K562 (cell line): ENCODE data around the gene CRAMP1. TPM values are rescaled to one million over a fixed set of nuclear protein-coding genes. Genes with fewer than 3 reads are reported as not detected.
A peak's percentile ranks its signal among the peaks of the same experiment; 100 is the strongest.

Source experiments
- ATAC-seq: fragments of 200-7000 bp; cut with Tn5 transposase; 3 replicates; pipeline ENCODE4 v1.9.1; 2020; ENCODE audit warnings: moderate library complexity
- BruUV-seq: library from RNA; stranded (reverse); fragments of 400-500 nt; replicated peaks from 2 replicates; lab custom pipeline; 2021; lab: Mats Ljungman, UMichigan
- CTCF ChIA-PET: fragments of 300-600 bp; formaldehyde crosslinking; extraction: SDS; loops from one replicate; lab custom pipeline; 2021; ENCODE audit warnings: low intra/inter-chr PET ratio; lab: Yijun Ruan, JAX
- POLR2A ChIA-PET: fragments of 300-600, 350-650 bp; sonication (Branson Sonifier 250); formaldehyde crosslinking; extraction: SDS; loops from one replicate; lab custom pipeline; 2021; ENCODE audit warnings: antibody characterized with exemption, inconsistent platforms; lab: Yijun Ruan, JAX
- DNase-seq, 4 experiments: peaks; one replicate each; pipeline versions ENCODE4 v3.0.0 to v3.0.0-alpha.2; 2011 to 2018; ENCODE audit warnings: low spot score in 3 of 4, mixed read lengths in 3 of 4; ENCODE audit errors: extremely low read depth in 1 of 4
- FAIRE-seq: peaks from 2 replicates; lab custom pipeline; 2011; peaks lifted over from hg19 to GRCh38; lab: Jason Lieb, UNC
- H2AFZ ChIP-seq: 2 replicates; pipeline ENCODE4 v1.6.0; 2011; ENCODE audit warnings: low read depth, low read length, control low read depth, inconsistent platforms
- H3K27ac ChIP-seq: fragments of 200-600 bp; 3 replicates; pipeline ENCODE4 v1.8.0; 2011; ENCODE audit warnings: low read depth, mild to moderate bottlenecking, control low read depth, inconsistent platforms, low read length, moderate library complexity, mixed read lengths; ENCODE audit errors: extremely low read depth
- H3K27me3 ChIP-seq, 2 experiments: fragments of 300-600 bp in 1 of 2; 2 replicates in 1 of 2; 3 replicates in 1 of 2; pipeline versions ENCODE4 v1.6.0 to v1.8.0; 2011; ENCODE audit warnings: inconsistent platforms in 2 of 2, low read length in 2 of 2, mild to moderate bottlenecking in 1 of 2, mixed read lengths in 1 of 2, moderate library complexity in 1 of 2; ENCODE audit not compliant: control insufficient read depth in 2 of 2, insufficient read depth in 2 of 2
- H3K36me3 ChIP-seq: fragments of 300-600 bp; 3 replicates; pipeline ENCODE4 v1.8.0; 2011; ENCODE audit warnings: mild to moderate bottlenecking, low read length, inconsistent platforms; ENCODE audit not compliant: control insufficient read depth, insufficient read depth
- H3K4me1 ChIP-seq, 2 experiments: fragments of 200-600 bp in 1 of 2; replicated peaks in 1 of 2; 2 replicates in 1 of 2; 3 replicates in 1 of 2; pipeline versions ENCODE4 v1.5.1 to v1.8.0; 2011; ENCODE audit warnings: inconsistent platforms in 2 of 2, low read length in 2 of 2, mild to moderate bottlenecking in 1 of 2, mixed read lengths in 1 of 2, moderate library complexity in 1 of 2; ENCODE audit not compliant: control insufficient read depth in 2 of 2, insufficient read depth in 2 of 2
- H3K4me2 ChIP-seq: 2 replicates; pipeline ENCODE4 v1.6.1; 2011; ENCODE audit warnings: low read length, control low read depth, inconsistent platforms, mixed read lengths; ENCODE audit not compliant: insufficient read depth
- H3K4me3 ChIP-seq: fragments of 200-600 bp; sonication (generic), shearing (Covaris generic); 2 replicates; pipeline ENCODE4 v1.5.1; 2016; ENCODE audit warnings: control low read depth, inconsistent platforms
- H3K79me2 ChIP-seq: fragments of 200-600 bp; 3 replicates; pipeline ENCODE4 v1.8.0; 2011; ENCODE audit warnings: low read length, inconsistent platforms; ENCODE audit not compliant: control insufficient read depth, insufficient read depth
- H3K9ac ChIP-seq, 2 experiments: 2 replicates each; pipeline versions ENCODE4 v1.6.0 to v1.6.1; 2011; ENCODE audit warnings: low read depth in 2 of 2, low read length in 2 of 2, control low read depth in 1 of 2, inconsistent platforms in 1 of 2, mild to moderate bottlenecking in 1 of 2, mixed read lengths in 1 of 2; ENCODE audit not compliant: insufficient read depth in 1 of 2
- H3K9me1 ChIP-seq: one replicate; pipeline ENCODE4 v1.6.0; 2011; ENCODE audit warnings: inconsistent platforms, mild to moderate bottlenecking, low read length, moderate library complexity; ENCODE audit not compliant: control insufficient read depth, insufficient read depth
- H3K9me3 ChIP-seq: replicated peaks from 2 replicates; pipeline ENCODE4 v1.5.1; 2011; ENCODE audit warnings: low read depth, low read length, inconsistent platforms; ENCODE audit not compliant: control insufficient read depth, insufficient read depth
- H4K20me1 ChIP-seq: replicated peaks from 2 replicates; pipeline ENCODE4 v1.6.1; 2011; ENCODE audit warnings: low read length, inconsistent platforms, mixed read lengths; ENCODE audit not compliant: control insufficient read depth, insufficient read depth
- E2F6 ChIP-seq, 2 experiments: IDR thresholded peaks; 2 replicates each; pipeline ENCODE4 v1.6.1; 2011; ENCODE audit warnings: borderline replicate concordance in 1 of 2, control low read depth in 1 of 2, low read depth in 1 of 2, low read length in 1 of 2, mild to moderate bottlenecking in 1 of 2, mixed read lengths in 1 of 2, moderate library complexity in 1 of 2; ENCODE audit not compliant: insufficient read depth in 1 of 2, insufficient read length in 1 of 2, poor library complexity in 1 of 2, severe bottlenecking in 1 of 2; ENCODE audit errors: extremely low read depth in 1 of 2
- HINFP ChIP-seq: fragments of 450-650 bp; conservative IDR thresholded peaks from 2 replicates; pipeline ENCODE4 v1.6.1; 2016; ENCODE audit warnings: missing genetic modification characterization, low read depth, mild to moderate bottlenecking, control low read depth, missing compliant biosample characterization
- HNRNPUL1 ChIP-seq: fragments of 200-400 bp; formaldehyde crosslinking; IDR thresholded peaks from 2 replicates; pipeline ENCODE4 v1.6.1; 2017; ENCODE audit warnings: low read length
- JUND ChIP-seq, 2 experiments: IDR thresholded peaks; 2 replicates in 1 of 2; 3 replicates in 1 of 2; pipeline ENCODE4 v1.6.1; 2011; ENCODE audit warnings: borderline replicate concordance in 2 of 2, low read depth in 2 of 2, low read length in 2 of 2, improper control_type of control experiment in 1 of 2, missing biosample characterization in 1 of 2, missing genetic modification characterization in 1 of 2, missing genetic modification reagents in 1 of 2
- MGA ChIP-seq: fragments of 450-650 bp; IDR thresholded peaks from 2 replicates; pipeline ENCODE4 v1.6.1; 2016; ENCODE audit warnings: mild to moderate bottlenecking, moderate library complexity
- ZNF668 ChIP-seq: fragments of 250-450 bp; sonication (Bioruptor Pico); IDR thresholded peaks from 2 replicates; pipeline ENCODE4 v1.8.0; 2022; ENCODE audit warnings: mild to moderate bottlenecking, inconsistent platforms
- WGBS: fragments of 100-300 bp; shearing (Covaris generic); methylation state at CpG from one replicate; pipeline ENCODE4 v1.1.6; 2016; ENCODE audit warnings: low coverage, mixed read lengths; ENCODE audit not compliant: insufficient coverage; ENCODE audit errors: missing lambda C conversion rate; 5-methylcytosine and 5-hydroxymethylcytosine counted together
- in situ Hi-C: fragments of 300-500 bp; cut with MboI; formaldehyde crosslinking; loops from 4 replicates; pipeline ENCODE4 v1.15.0; 2018; ENCODE audit warnings: inconsistent platforms, mixed read lengths
- intact Hi-C: fragments of 100-400 bp; cut with micrococcal nuclease; formaldehyde crosslinking; loops from 2 replicates; pipeline ENCODE4 v1.14.2; 2022
- polyA plus RNA-seq, 8 experiments: library from polyadenylated mRNA; depleted of rRNA in 4 of 8; stranded (reverse) in 5 of 8; unstranded in 3 of 8; fragments of >200 nt; fragmentation: Nextera tagmentation in 2 of 8; fragmentation: Illumina TruSeq in 1 of 8; extraction: Ambion mirVana in 2 of 8; extraction: Trizol in 1 of 8; gene quantifications; 2 replicates each; pipeline versions ENCODE4 v1.2.1 to v1.2.3, GENCODE V29; 2011 to 2014; ENCODE audit warnings: inconsistent platforms in 1 of 8, missing spikeins in 1 of 8
- total RNA-seq, 7 experiments: library from RNA; depleted of rRNA in 6 of 7; stranded (reverse); fragments of >200 nt in 6 of 7; fragmentation: Illumina TruSeq in 2 of 7; extraction: Trizol in 2 of 7; gene quantifications; 2 replicates each; pipeline versions ENCODE4 v1.2.1 to v1.2.3, GENCODE V29; 2011 to 2021; ENCODE audit warnings: low replicate concordance in 1 of 7

CRAMP1 gene
- total and polyA plus RNA-seq, 9 of the 15 experiments (the other 6 are each of a cell fraction or from before 2014, with no cell fraction given) = 0.52 to 20.8 (median 7.5) TPM

- CTCF ChIA-PET = no interaction called here
- DNase-seq (no peak), FAIRE-seq (no peak), ATAC-seq (no peak)
- Histone ChIP-seq H3K9me1 (no peaks in the 10 kb centered on the region), H3K36me3 (peaks cover 96% of the 10 kb centered on the region), H3K9ac (no peak overlapping the region), H3K9me3 (no peaks in the 10 kb centered on the region), H3K4me1 (no peaks in the 10 kb centered on the region), H3K27ac (no peak overlapping the region), H3K4me3 (no peak overlapping the region), H2AFZ (no peak overlapping the region), H3K4me2 (no peak overlapping the region), H3K27me3 (no peaks in the 10 kb centered on the region), H4K20me1 (no peaks in the 10 kb centered on the region; the same call in 1 of the 2 replicates), H3K79me2 (peaks cover 27% of the 10 kb centered on the region)
- WGBS = 100% methylated on average over 5 of the region's 5 CpGs
- intact Hi-C loops (no loop called here), in situ Hi-C loops (no loop called here)
- POLR2A ChIA-PET = interaction anchor here (0.6 kb wide), 1 partner anchor 15 kb away, joined by 3 read pairs; no protein-coding TSS in a partner anchor
- no TSS peak for BruUV-seq
- TF ChIP-seq ZNF668 (CRISPR knock-in tag) (no peak), JUND (IDR thresholded peaks at IDR 0.05; ENCODE audit: borderline replicate concordance, low read depth, low read length) (0 out of 2 replicates have a peak, but pooled peaks have one; percentile 14), JUND (tag; IDR thresholded peaks at IDR 0.05; ENCODE audit: borderline replicate concordance, low read depth, low read length) (no peak), E2F6 (IDR thresholded peaks at IDR 0.05; ENCODE audit: borderline replicate concordance in 1 of 2, extremely low read depth in 1 of 2, insufficient read depth in 1 of 2, insufficient read length in 1 of 2, low read depth in 1 of 2, low read length in 1 of 2, poor library complexity in 1 of 2, severe bottlenecking in 1 of 2) (peak in 1 of 2 experiments; percentile 23), MGA (0 out of 2 replicates have a peak, but pooled peaks have one; percentile 19), HNRNPUL1 (no peak), HINFP (no peak)
Observed at GRCh38 chr16:1696863-1697262, 84.7 kb downstream of the CRAMP1 start.
